Measurements from ENCODE around the gene KCNIP1.

DNA sequence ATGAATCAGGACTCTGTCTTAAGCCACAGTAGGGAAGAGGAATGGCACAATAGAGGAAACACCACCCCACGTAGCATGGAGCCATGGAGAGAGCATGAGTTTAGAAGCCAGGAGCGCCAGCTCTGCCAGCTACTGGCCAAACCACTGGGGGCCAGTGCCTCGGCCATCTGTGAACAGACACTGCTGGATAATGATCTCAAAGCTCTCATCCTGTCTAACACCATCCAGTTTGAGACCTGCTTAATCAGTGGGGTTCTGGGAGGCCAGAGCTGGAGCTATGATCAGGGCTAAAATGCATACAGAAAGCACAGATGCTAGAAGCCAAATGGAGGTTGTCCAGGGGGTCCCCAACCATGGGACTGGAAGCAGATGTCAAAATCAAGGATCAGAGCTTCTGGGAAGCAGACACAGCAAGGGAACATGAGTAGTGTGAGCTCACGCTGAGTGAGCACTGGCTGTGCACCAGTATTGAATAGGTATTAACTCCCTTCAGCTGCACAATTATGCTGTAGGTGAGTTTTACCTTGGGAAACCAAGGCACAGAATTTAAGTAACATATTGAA lies 92.7 kb downstream of the KCNIP1 start:
- TF ChIP-seq, protein P1, sequence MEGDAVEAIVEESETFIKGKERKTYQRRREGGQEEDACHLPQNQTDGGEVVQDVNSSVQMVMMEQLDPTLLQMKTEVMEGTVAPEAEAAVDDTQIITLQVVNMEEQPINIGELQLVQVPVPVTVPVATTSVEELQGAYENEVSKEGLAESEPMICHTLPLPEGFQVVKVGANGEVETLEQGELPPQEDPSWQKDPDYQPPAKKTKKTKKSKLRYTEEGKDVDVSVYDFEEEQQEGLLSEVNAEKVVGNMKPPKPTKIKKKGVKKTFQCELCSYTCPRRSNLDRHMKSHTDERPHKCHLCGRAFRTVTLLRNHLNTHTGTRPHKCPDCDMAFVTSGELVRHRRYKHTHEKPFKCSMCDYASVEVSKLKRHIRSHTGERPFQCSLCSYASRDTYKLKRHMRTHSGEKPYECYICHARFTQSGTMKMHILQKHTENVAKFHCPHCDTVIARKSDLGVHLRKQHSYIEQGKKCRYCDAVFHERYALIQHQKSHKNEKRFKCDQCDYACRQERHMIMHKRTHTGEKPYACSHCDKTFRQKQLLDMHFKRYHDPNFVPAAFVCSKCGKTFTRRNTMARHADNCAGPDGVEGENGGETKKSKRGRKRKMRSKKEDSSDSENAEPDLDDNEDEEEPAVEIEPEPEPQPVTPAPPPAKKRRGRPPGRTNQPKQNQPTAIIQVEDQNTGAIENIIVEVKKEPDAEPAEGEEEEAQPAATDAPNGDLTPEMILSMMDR (IDR thresholded peaks at IDR 0.05; ENCODE audit: poor library complexity, severe bottlenecking): no peak
- TF ChIP-seq RAD21 (conservative IDR thresholded peaks at IDR 0.05) (no peak), POLR2AphosphoS5 (IDR thresholded peaks at IDR 0.05) (no peak), EP300 (conservative IDR thresholded peaks at IDR 0.05; ENCODE audit: poor library complexity, severe bottlenecking) (no peak), EZH2 (IDR thresholded peaks at IDR 0.05; ENCODE audit: borderline replicate concordance, insufficient read depth, low read length, poor library complexity, severe bottlenecking) (no peak)
